HCT116 (cell line): ENCODE results near the gene FGFR4. TPM values are rescaled to one million over a fixed set of nuclear protein-coding genes. Genes with fewer than 3 reads are reported as not detected.

ENCODE experiments used
- ATAC-seq: fragments of 200-7000 bp; cut with Tn5 transposase; 2 replicates; pipeline ENCODE4 v1.9.1; 2020; ENCODE audit warnings: mild to moderate bottlenecking, moderate library complexity
- BruUV-seq: library from RNA; stranded (reverse); fragments of 400-500 nt; replicated peaks from 2 replicates; lab custom pipeline; 2021; lab: Mats Ljungman, UMichigan
- CTCF ChIA-PET: fragments of 300-600 bp; sonication (Branson Sonifier 250); formaldehyde crosslinking; loops from one replicate; lab custom pipeline; 2021; ENCODE audit warnings: antibody characterized with exemption; lab: Charles Lee
- POLR2A ChIA-PET: fragments of 300-600, 350-600 bp; sonication (Branson Sonifier 250); formaldehyde crosslinking; loops from one replicate; lab custom pipeline; 2021; ENCODE audit warnings: antibody characterized with exemption; lab: Charles Lee
- RAD21 ChIA-PET, 2 experiments: fragments of 300-600 bp; sonication (Branson Sonifier 250); formaldehyde crosslinking; loops; one replicate each; lab custom pipeline; 2023; ENCODE audit warnings: low total read pairs in 2 of 2; ENCODE audit not compliant: uncharacterized antibody in 2 of 2, unreplicated experiment in 2 of 2, low non-redundant PET in 1 of 2; lab: Charles Lee
- DNase-seq: peaks from one replicate; pipeline ENCODE4 v3.0.0-alpha.2; 2010; ENCODE audit warnings: low read depth, low spot score
- H2AFZ ChIP-seq: fragments of 200-600 bp; shearing (Covaris generic), sonication (generic); 2 replicates; pipeline ENCODE4 v1.6.1; 2017; ENCODE audit warnings: low read depth, mixed run types, mixed read lengths, antibody characterized with exemption, low read length; ENCODE audit not compliant: poor library complexity, severe bottlenecking
- H3K27ac ChIP-seq: 2 replicates; pipeline ENCODE4 v1.5.1; 2012; ENCODE audit warnings: low read depth, low read length
- H3K27me3 ChIP-seq: fragments of 200-600 bp; sonication (generic); 2 replicates; pipeline ENCODE4 v1.6.1; 2016; ENCODE audit warnings: mixed run types, low read length, mixed read lengths; ENCODE audit not compliant: insufficient read depth
- H3K36me3 ChIP-seq, 2 experiments: fragments of 200-500 bp in 1 of 2; fragments of 200-600 bp in 1 of 2; sonication (Bioruptor generic) in 1 of 2; sonication (generic) in 1 of 2; 2 replicates each; pipeline versions ENCODE4 v1.5.1 to v1.6.1; 2014 to 2016; ENCODE audit warnings: low read length in 2 of 2, inconsistent platforms in 1 of 2, mixed read lengths in 1 of 2, mixed run types in 1 of 2; ENCODE audit not compliant: insufficient read depth in 2 of 2, control insufficient read depth in 1 of 2
- H3K4me1 ChIP-seq, 2 experiments: fragments of 200-600 bp in 1 of 2; sonication (generic) in 1 of 2; 2 replicates each; pipeline versions ENCODE4 v1.5.1 to v1.6.1; 2012 to 2017; ENCODE audit warnings: low read length in 2 of 2, inconsistent platforms in 1 of 2, mild to moderate bottlenecking in 1 of 2, mixed read lengths in 1 of 2, mixed run types in 1 of 2, moderate library complexity in 1 of 2; ENCODE audit not compliant: insufficient read depth in 2 of 2, control insufficient read depth in 1 of 2
- H3K4me2 ChIP-seq: fragments of 200-600 bp; sonication (generic); 2 replicates; pipeline ENCODE4 v1.6.1; 2017; ENCODE audit warnings: mixed run types, low read length, mixed read lengths
- H3K4me3 ChIP-seq, 2 experiments: fragments of 200-600 bp in 1 of 2; sonication (generic) in 1 of 2; replicated peaks in 1 of 2; 2 replicates each; pipeline ENCODE4 v1.5.1; 2011 to 2016; ENCODE audit warnings: low read length in 2 of 2, control low read depth in 1 of 2, low read depth in 1 of 2, mild to moderate bottlenecking in 1 of 2, mixed read lengths in 1 of 2, mixed run types in 1 of 2
- H3K79me2 ChIP-seq: fragments of 200-600 bp; sonication (generic); 2 replicates; pipeline ENCODE4 v1.6.1; 2017; ENCODE audit warnings: mild to moderate bottlenecking, mixed run types, low read length, moderate library complexity, mixed read lengths; ENCODE audit not compliant: insufficient read depth
- H3K9ac ChIP-seq: fragments of 200-600 bp; sonication (generic); 2 replicates; pipeline ENCODE4 v1.6.1; 2016; ENCODE audit warnings: low read length, mixed read lengths
- H3K9me2 ChIP-seq: fragments of 200-600 bp; sonication (generic), shearing (Covaris generic); 2 replicates; pipeline ENCODE4 v1.6.1; 2017; ENCODE audit warnings: mixed run types, mild to moderate bottlenecking, moderate library complexity; ENCODE audit not compliant: insufficient read depth
- H3K9me3 ChIP-seq, 2 experiments: fragments of 200-500 bp in 1 of 2; fragments of 200-600 bp in 1 of 2; sonication (Bioruptor generic) in 1 of 2; sonication (generic) in 1 of 2; 2 replicates each; pipeline ENCODE4 v1.6.1; 2014 to 2017; ENCODE audit warnings: low read length in 2 of 2, mixed read lengths in 2 of 2, inconsistent platforms in 1 of 2, low read depth in 1 of 2, mild to moderate bottlenecking in 1 of 2, mixed run types in 1 of 2, moderate library complexity in 1 of 2; ENCODE audit not compliant: control insufficient read depth in 1 of 2, insufficient read depth in 1 of 2
- H4K20me1 ChIP-seq: fragments of 200-600 bp; sonication (generic), shearing (Covaris generic); 2 replicates; pipeline ENCODE4 v1.6.1; 2017; ENCODE audit warnings: mixed run types, mild to moderate bottlenecking, moderate library complexity; ENCODE audit not compliant: insufficient read depth
- CEBPB ChIP-seq: IDR thresholded peaks from 2 replicates; pipeline ENCODE4 v1.6.1; 2012; ENCODE audit warnings: low read depth
- JUND ChIP-seq: IDR thresholded peaks from 2 replicates; pipeline ENCODE4 v1.6.1; 2012
- YY1 ChIP-seq: IDR thresholded peaks from 2 replicates; pipeline ENCODE4 v1.6.1; 2011; ENCODE audit warnings: low read length, low read depth, moderate library complexity, mild to moderate bottlenecking; ENCODE audit not compliant: insufficient replicate concordance; ENCODE audit errors: extremely low read depth
- ZFX ChIP-seq: fragments of 450-650 bp; IDR thresholded peaks from 2 replicates; pipeline ENCODE4 v1.6.1; 2017
- intact Hi-C: fragments of 100-400 bp; cut with micrococcal nuclease; formaldehyde crosslinking; loops from 2 replicates; pipeline ENCODE4 v1.10.0; 2022
- total RNA-seq: library from RNA; stranded (reverse); gene quantifications from one replicate; pipeline ENCODE4 v1.2.1, GENCODE V29; 2021; ENCODE audit not compliant: unreplicated experiment
- TF ChIP-seq, protein P1 (sequence below), 3 experiments: fragments of 200-600 bp in 1 of 3; sonication (generic) in 1 of 3; IDR thresholded peaks in 2 of 3; conservative IDR thresholded peaks in 1 of 3; 2 replicates each; pipeline ENCODE4 v1.5.1; 2012 to 2017; ENCODE audit warnings: low read depth in 2 of 3, low read length in 2 of 3, antibody characterized with exemption in 1 of 3, borderline replicate concordance in 1 of 3, control low read depth in 1 of 3, mild to moderate bottlenecking in 1 of 3, mixed read lengths in 1 of 3, mixed run types in 1 of 3, moderate library complexity in 1 of 3; ENCODE audit not compliant: insufficient read depth in 1 of 3

The FGFR4 gene
- total RNA-seq, 1 experiment from 2014 or later = 78.1 TPM

DNA sequence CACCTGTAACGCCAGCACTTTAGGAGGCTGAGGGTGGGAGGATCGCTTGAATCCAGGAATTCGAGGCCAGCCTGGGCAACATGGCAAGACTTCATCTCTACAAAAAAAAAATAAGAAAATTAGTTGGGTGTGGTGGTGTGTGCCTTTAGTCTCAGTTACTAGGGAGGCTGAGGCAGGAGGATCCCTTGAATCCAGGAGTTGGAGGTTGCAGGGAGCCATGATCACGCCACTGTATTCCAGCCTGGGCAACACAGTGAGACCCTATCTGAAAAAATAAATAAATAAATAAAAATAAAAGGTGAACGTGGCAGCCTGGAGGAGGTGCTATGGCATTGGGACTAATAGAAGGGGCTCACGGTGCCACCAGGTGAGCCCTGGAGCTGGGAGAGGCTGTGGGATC lies 7.1 kb downstream of the FGFR4 start:
- H3K4me3 ChIP-seq = no peak overlapping the region
- H3K4me1 ChIP-seq = no peaks in the 10 kb centered on the region
- peaks cover 8% of the 10 kb centered on the region; the same call in 1 of the 2 replicates for H3K79me2 ChIP-seq
- H3K36me3 ChIP-seq = peaks cover 5 to 12% of the 10 kb centered on the region in 2 experiments; a peak in 2 of 4 replicates
- no peaks in the 10 kb centered on the region for H4K20me1 ChIP-seq
- TF ChIP-seq JUND (no peak), CEBPB (no peak), ZFX (no peak), YY1 (no peak)
- TF ChIP-seq, protein P1, sequence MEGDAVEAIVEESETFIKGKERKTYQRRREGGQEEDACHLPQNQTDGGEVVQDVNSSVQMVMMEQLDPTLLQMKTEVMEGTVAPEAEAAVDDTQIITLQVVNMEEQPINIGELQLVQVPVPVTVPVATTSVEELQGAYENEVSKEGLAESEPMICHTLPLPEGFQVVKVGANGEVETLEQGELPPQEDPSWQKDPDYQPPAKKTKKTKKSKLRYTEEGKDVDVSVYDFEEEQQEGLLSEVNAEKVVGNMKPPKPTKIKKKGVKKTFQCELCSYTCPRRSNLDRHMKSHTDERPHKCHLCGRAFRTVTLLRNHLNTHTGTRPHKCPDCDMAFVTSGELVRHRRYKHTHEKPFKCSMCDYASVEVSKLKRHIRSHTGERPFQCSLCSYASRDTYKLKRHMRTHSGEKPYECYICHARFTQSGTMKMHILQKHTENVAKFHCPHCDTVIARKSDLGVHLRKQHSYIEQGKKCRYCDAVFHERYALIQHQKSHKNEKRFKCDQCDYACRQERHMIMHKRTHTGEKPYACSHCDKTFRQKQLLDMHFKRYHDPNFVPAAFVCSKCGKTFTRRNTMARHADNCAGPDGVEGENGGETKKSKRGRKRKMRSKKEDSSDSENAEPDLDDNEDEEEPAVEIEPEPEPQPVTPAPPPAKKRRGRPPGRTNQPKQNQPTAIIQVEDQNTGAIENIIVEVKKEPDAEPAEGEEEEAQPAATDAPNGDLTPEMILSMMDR (IDR thresholded peaks at IDR 0.05 in 2 of 3, conservative IDR thresholded peaks at IDR 0.05 in 1 of 3; ENCODE audit: borderline replicate concordance in 1 of 3, insufficient read depth in 1 of 3, low read depth in 2 of 3, low read length in 2 of 3) = no peak
- no TSS peak for BruUV-seq
- H3K9ac ChIP-seq = no peak overlapping the region
- H2AFZ ChIP-seq = no peak overlapping the region
- POLR2A ChIA-PET = no interaction called here
- ATAC-seq (no peak), DNase-seq (no peak)
- CTCF ChIA-PET = interaction anchor here (0.6 kb wide), 1 partner anchor 53 kb away, joined by 3 read pairs; no protein-coding TSS in a partner anchor
- no peaks in the 10 kb centered on the region for H3K27me3 ChIP-seq
- no peaks in the 10 kb centered on the region for H3K9me3 ChIP-seq
- no peaks in the 10 kb centered on the region for H3K9me2 ChIP-seq
- H3K4me2 ChIP-seq = no peak overlapping the region
- intact Hi-C loops = no loop called here
- RAD21 ChIA-PET = no interaction called here
- no peak overlapping the region for H3K27ac ChIP-seq
